ENCODE data around the gene DDX1.
"Not testable (repeated sequence)": the region's sequence is repeated elsewhere in the genome, so short reads cannot be mapped to it uniquely, and the experiment has no call there.

The DDX1 gene

DNA sequence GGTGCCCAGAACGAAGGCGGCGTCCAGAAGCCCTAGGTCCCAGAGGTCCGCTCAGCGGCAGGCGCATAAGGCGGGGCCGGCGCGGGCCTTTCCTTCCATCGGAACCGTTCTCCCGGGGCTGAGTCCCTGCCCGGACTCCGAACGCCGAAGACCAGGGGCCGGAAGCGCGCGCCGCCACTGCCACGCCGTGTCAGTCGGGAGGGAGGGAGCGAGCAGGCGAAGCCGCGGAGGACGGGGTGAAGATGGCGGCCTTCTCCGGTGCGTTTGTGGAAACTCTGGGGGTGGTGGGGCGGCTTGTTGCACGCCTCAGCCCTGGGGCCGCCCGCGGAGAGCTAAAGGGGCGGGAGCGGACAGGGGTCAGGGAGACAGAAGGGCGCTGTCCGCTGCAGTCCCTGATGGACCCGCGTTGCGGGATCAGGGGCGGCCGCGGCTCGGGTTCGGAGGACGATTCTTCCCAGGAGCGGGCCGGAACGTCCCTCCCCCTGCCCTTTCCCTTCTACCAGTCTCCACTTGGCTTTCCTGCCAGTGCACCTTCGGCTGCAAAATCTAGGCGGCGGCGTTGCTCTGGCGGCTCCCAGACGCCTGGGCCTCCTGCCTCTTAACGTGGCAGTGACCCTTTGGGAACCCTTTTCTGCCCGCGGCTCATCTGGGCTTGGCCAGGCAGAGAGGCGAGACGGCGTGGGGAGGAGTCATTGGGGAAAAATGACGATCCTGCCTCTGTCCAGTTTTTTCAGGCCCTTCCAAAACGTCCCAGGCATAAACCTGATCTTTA, at the start of gene DDX1:
Gene DDX1 (plus strand): TSS at position 177 of the 772 bp plus-strand sequence. CDS start 66 bp downstream, at position 243.
- DNase-seq = peak; percentile 88

DNA sequence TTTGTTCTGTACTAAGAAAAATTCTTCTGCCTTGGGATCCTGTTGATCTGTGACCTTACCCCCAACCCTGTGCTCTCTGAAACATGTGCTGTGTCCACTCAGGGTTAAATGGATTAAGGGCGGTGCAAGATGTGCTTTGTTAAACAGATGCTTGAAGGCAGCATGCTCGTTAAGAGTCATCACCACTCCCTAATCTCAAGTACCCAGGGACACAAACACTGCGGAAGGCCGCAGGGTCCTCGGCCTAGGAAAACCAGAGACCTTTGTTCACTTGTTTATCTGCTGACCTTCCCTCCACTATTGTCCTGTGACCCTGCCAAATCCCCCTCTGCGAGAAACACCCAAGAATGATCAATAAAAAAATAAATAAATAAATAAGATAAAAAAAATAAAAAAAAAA, 49.4 kb upstream of the DDX1 start:
- DNase-seq = not testable (repeated sequence)

DNA sequence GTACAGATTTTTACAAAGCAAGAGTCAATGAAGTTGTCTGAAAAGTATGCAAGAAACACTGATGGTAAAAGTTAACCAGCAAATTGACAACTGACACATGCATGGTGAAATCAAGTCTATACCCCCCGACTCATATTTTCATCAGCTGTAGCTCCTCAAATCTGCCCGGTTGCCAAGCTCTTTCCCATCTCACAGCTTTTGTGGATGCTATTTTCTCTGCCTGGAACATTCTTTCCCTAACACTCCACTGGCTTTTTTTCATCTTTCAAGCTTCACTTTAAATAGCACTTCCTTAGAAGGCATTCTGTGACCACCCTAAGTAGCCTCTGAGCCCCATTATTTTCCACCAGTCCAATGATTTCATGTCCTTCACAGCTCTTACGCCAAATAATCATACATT, 48.6 kb upstream of the DDX1 start:
- DNase-seq = no peak

DNA sequence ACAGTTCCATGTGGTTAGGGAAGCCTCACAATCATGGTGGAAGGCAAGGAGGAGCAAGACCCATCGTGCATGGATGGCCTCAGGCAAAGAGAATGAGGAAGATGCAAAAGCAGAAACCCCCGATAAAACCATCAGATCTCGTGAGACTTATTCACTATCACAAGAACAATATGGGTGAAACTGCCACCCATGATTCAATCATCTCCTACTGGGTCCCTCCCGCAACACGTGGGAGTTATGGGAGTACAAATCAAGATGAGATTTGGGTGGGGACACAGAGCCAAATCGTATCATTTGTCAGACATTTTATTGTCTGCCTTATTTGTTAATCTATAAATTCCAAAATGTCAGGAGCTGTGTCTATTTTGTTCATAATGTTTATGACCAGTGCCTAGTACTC, 48.1 kb upstream of the DDX1 start:
- no peak for DNase-seq

DNA sequence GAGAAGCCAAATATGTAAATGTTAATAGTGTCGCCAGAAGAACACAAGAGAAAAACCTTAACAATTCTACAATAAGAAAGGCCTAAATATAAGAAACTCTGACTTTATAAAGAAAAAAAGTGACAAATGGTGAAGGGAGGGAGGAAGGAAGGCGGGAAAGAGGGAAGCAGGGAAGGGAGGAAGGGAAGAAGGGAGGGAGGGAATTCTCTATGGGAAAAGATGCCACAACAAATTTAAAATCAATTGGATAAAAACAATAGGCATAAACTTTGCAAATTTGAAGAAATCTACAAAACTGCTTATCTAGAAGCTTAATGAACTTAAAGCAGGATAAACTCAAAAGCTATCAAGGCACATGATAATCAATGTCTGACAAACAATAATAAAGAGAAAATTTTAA, 47.4 kb upstream of the DDX1 start:
- no peak for DNase-seq

DNA sequence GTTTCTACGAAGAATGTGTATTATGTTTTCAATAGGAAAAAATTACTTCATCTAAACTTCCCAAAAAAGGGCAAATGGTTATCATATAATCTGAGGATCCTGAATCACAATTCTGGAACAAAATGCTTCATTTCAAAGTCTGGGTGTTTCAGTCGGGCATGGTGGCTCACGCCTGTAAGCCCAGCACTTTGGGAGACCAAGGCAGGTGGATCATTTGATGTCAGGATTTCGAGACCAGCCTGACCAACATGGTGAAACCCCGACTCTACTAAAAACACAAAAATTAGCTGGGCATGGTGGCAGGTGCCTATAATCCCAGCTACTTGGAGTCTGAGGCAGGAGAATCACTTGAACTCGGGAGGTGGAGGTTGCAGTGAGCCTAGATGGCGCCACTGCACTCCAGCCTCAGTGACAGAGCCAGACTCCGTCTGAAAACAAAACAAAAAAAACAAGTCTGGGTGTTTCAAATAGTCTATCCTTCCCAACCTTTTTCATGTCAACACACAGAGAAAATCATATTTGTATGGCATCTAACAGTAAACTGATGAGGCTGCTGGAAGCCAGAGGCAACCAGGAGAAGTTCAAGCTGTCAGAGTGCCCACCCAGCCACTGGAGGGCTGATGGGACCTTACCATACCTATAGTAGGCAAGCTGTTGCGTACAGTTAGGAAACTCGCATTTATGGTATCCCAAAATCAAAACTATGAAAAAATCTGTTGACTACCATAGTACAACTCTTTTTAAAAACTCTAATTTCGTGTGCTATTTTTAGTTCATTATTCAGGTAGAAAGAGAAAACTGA, 45.2 kb upstream of the DDX1 start:
- DNase-seq = no peak

DNA sequence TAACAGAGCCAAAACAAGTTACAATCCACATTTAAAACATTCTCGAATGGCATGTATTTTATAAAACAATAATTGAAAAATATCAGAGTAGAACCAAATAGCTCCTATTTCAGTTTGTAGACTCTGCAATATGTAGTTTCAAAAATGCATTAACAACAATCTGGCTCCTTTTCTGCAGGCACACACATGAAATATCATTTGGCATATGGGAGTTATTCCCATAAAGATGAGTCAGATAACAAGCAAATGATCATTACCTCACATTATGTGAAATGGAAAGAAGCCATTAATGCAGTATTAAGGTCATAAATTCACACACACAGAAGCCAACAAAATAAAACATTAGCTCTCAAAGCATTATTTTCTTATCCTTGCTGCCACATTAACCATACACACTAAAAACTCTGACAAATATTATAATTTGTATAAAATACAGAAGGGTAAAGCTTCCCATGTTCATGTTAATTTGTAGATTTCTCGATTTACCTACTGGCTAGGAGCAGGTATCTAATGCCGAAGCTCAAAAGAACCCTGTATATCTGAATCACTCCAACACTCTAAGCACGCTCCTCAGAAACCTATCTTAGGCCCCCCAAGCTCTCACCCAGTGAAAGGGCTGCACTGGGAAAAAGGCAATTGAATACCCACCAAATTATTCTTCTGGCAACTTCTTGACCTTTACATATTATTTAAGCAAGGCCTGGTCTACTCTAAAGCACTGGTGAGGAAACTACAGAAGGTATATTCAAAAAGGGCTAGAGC, 44.4 kb upstream of the DDX1 start:
- no peak for DNase-seq

DNA sequence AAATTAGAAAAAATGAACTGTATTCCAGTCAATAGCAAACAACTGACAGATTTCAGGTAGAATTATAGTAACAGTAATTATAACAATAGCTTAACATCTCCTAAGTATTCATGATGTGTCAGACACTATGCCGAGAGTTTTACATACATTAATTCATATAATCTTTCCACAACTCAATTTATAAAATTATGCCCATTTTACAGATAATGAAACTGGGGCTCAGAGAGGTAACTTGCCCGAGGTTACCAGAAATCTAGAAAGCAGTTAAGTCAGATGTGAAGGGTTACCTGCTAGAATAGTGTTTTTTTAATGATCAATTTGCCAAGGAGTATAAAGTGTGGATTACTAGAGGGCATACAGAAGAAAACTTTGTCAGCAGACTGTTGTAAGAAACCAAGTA, 42.7 kb upstream of the DDX1 start:
- DNase-seq = no peak

DNA sequence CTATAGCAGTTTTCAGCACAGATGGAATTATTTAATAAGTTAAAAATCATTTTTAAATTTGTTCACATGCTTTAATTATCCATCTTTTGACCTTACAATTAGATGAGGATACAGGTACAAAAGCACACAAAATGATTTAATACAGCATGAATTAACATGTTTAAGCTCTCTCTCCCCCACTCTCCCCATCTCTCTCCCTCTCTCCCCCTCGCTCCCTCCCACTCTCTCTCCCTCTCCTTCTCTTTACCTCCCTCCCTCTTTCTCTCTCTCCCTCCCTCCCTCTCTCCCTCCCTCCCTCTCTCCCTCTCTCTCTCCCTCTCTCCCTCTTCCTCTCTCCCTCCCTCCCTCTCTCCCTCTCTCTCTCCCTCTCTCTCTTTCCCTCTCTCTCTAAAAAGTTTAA, 38.1 kb upstream of the DDX1 start:
- no peak for DNase-seq

DNA sequence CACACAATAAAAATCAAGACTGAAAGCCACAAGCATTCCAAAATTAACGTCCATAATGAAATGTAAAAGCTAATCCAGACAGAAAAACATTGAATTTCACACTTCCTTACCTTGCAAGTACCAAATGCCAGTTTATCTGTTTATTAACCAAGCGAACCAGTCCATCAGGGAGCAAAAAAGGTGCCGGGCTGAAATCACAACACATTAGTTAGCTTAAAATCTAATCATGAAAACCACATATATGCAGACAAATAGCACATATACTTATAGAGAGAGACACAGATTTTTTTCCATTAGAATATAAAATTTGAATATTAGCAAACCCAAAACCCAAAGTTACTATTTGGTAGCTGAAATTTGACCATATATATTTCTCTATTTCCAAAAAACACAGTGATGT, 37.7 kb upstream of the DDX1 start:
- no peak for DNase-seq

DNA sequence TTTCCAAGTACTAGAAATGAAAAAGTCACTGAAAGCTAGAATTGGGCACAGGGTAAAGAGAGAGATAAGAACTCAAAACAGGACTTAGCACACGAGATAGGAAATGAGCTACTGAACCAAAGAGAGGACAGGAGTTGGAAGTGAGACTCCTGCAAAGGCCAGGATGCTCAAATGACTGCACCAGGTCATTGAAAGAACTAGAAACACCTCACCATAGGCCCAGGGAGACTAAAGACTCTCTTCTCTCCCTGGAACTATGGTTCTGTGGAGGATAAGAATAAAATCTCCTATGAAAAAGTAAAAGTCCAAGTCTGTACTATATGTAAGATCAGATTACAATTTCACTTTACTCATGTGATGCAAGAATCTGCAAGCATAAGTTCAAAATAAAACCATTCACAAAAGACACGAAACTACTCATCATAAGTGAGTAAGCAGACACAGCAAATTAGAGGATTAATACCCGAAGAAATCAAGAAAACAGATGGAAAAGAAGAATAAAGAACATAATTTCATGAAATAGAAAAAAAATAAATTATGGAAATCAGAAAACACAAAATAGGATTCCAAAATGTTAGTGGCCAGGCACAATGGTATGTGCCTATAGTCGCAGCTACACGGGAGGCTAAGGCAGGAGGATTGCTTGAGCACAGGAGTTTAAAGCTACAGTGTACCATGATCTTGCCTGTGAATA, 37.0 kb upstream of the DDX1 start:
- no peak for DNase-seq

DNA sequence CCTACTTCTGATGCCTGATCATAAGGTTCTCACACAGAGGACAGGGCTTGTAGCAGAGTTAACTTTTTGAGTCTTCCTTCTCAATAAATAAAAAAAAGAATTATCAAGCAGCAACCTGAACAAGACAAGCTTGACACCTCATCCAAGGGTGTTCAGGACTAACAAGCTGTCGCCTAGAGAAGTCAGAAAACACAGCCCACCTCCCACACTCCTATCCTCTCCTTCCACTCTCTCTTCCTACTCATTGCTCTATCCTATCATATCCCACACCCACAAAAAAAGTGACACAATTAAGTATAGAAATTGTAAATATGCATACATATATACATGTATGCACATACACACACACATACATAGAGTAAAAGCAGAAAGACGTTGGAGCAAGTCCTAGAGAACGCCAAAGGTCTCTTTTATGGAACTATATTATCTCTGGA, 35.9 kb upstream of the DDX1 start:
- DNase-seq = no peak

DNA sequence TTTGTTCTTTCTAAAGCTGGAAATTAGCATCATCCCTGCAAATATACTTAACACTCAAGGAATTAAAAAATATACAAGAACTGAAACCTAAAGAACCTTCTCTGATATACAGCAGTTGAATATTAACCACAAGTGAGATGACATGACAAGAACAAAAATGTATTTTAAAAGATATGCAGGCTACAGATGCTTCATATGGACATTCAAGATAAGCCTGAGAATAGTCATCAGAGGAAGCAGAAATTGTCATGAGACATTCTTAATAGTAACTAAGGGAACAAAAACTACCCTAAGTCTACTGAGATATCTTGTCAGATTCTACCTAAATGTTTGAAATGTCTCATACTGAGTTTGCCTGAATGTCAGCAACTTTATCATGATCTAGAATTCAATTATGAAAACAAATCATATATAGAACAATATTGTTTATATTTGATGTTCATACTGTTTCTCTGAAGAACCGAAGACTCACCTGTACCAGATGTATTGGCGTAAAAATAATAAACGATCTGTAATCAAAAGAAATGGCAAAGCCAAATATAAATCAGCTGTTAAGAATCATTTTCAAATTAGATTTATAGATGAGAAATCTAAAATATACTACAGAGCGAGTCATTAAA, 35.2 kb upstream of the DDX1 start:
- no peak for DNase-seq

DNA sequence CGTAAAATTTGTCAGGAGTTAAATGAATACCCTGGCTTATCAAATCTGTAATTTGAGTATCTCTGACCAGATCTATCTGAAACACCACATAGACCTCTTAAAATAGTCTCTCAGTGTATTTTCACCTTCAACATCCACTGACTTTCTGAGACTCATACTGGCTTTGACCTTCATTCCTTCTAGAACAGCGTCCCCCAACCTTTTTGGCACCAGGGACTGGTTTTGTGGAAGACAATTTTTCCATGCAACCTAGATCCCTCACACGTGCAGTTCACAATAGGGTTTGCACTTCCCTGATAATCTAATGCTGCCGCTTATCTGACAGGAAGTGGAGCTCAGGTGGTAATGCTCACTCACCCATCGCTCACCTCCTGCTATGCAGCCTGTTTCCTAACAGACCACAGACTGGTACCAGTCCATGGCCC, 33.8 kb upstream of the DDX1 start:
- DNase-seq = no peak

DNA sequence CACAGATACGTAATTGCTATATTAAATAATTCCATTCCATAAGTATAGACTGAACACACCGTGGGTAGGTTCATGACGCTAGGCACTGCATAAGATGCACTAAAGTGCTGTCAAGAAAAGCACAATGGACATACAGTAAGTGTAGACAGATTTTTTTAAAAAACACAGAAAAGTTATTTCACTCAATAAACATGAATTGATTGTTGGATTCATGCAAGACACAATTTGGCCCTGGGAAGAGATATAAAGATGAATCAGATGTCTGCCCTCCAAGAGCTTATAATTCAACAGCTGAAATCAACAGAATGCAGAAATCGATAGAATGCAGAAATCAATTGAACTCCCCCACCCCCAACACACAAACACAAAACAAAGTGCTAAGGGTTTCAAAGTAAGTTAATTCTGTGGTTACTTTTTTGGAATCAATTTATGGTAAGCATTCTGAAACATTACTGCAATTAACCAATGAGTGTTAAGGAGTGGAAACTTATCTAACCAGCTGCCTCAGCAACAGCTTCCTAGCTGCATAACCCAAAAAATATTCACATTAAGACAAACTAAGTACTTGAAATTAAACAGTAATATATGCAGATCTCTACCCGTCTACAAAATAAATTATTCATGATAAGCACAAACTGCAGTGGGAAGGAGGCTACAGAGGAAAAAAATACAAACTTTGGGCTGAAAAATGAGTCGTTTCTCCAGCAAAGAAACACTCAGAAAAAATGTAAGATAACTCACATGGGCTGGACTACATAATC, 32.1 kb upstream of the DDX1 start:
- DNase-seq = no peak

DNA sequence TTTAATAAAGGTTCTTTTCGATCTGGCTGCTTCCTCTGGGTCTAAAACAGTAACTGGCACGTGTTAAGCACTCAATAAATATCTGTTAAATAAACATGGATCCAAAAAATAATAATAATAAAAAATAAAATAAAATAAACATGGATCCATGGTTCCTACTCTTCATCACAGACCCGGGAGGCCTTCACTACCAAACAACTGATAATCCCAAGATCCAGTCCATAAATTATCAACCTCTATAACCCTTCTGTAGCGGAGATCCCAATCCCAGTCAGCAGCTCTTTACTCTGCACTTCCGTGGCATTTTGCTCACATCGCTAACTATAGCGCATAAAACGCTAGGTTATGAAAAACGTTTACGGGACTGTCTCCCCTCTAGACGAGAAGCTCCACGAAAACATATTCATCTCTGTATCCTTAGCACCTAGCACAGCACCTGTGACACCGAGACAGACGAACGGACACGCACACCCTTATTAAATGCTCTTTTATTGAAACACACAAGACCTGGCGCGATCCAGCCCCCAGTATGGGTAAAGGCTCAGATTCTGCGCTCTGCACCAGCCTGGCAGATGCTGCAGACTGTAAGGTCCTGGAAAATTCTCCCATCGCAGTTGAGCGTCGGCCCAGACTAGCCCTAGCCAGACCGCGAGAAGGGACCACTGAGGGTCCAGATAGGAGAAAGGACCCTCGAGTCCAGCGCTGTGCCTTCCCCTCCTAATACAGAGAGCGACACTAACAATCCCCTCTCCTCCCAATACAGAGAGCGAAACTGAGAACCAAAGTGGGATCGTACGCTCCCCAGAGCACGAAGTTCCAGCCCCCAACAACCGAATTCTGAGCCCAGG, 31.3 kb upstream of the DDX1 start:
- DNase-seq = peak; percentile 3

DNA sequence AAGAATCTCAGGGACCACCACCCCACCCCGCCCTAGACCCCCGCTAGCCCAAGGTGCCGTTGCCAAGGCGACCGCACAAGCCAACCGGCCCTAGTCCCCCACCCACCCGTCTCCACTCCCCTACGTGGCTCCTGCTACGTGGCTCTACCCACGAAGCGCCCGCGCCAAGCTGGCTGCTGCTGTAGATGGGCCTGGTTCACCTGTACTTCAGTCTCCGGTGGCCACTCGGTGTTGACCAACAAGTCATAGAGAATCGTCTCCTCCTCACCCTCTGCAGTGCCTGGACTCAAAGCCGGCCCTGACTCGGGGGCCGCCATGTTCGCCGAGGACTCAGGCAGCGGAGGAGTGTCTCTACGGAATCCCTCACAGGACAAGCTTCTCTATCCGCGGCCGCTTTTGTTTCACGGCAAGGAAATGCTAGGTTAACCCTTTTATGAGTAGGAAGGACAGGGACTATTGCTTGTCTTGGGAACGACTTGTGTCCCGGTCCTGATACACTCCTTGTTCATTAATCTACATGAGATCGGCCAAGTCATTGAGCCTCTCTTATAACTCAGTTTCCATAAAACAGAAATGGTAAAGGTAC, 30.6 kb upstream of the DDX1 start, which contains the start of gene NBAS:
Gene NBAS (minus strand): TSS at position 347 of the 586 bp plus-strand sequence. CDS start 30 bp downstream, at position 317.
- peak; percentile 88 for DNase-seq

DNA sequence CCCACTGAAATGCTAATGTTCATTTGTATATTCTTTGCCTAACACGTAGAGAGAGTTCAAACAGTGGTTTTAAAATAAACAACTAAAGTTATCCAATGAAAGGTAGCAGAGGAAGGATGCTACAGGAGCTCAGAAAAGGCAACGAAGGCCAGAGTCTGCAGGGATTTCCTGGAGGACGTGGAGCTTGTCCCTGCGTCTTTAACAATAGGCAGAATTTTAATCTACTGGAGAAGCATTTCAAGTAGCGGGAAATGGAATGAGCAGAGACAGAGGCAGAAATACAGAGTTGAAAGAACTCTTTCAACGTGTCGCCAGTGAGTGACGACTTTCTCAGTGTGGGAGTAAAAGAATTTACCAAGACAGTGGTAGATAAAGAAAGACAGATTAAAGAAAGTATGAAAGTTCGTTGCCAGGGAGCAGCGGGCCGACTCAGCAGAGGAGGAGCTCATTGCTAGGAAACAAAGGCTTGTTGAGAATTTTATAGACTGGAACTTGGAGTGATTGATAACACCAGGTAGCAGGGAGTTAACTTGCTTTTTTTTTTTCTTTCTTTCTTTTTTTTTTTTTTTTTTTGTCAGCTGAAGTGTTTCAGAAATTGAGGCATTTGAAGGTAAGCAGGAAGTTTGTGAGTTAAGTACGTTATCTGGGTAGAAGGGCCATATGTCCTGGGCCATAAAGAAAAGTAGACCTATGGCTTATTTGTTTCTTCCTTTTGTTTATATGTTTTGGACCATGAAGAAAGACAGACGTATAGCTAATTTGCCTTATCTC, 29.9 kb upstream of the DDX1 start:
- peak; percentile 25 for DNase-seq

DNA sequence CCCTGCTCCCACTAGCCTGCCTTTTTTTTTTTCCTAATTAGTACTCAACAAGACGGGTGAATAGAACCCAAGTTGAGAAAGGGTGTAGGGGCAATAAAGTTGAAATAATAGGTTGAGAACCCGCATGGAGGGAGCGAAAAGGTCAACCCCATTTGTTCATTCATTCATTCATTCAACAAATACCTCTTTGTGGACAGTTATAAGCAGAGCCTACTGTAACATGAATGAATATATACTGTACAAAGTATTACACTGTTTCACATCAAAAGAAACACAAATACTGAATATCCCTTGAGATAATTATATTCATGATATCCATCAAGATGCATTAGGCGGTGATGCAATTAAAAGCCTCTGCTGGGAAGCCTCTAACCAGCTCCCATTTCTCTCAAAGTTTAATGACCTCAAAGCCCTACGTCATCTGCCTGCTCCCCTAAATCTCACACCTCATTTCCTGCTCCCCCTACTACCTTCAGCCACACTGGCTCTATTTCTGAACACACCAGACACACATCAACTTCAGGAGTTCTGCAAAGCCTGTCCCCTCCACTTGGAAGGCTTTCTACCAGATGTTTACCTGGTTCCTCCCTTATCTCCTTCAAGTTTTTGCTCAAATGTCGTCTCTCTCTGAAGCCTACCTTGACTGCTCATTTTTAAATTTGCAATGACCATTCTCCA, 29.2 kb upstream of the DDX1 start:
- DNase-seq = no peak
